ENCODE measurements around the gene SNRNP48. TPM values are rescaled to one million over a fixed set of nuclear protein-coding genes. Genes with fewer than 3 reads are reported as not detected.

The SNRNP48 gene
- polyA plus RNA-seq, 2 donors: 3.2 to 3.5 TPM

GRCh38 chr6:7632501-7633290 is 42.7 kb downstream of the SNRNP48 start:
- Histone ChIP-seq H3K4me1 (ENCODE audit: control insufficient read depth in 2 of 2, insufficient read depth in 2 of 2, low read length in 1 of 2) (no peaks in the 10 kb centered on the region), H3K36me3 (ENCODE audit: control insufficient read depth in 2 of 2, insufficient read depth in 2 of 2, low read length in 1 of 2) (no peaks in the 10 kb centered on the region), H3K4me3 (ENCODE audit: low read depth in 1 of 2, low read length in 2 of 2) (no peak overlapping the region), H3K27ac (ENCODE audit: low read depth in 2 of 2, low read length in 1 of 2) (no peak overlapping the region), H3K9me3 (ENCODE audit: control insufficient read depth in 2 of 2, insufficient read depth in 1 of 2, low read depth in 1 of 2, low read length in 1 of 2) (no peaks in the 10 kb centered on the region), H3K27me3 (ENCODE audit: control insufficient read depth in 1 of 2, insufficient read depth in 2 of 2, low read length in 2 of 2) (peaks cover 0 to 4% of the 10 kb centered on the region in 2 donors)
- 74 to 76% methylated on average over 9 of the region's 9 CpGs for WGBS, 2 donors

- no peaks in the 10 kb centered on the region for H3K4me1 ChIP-seq (ENCODE audit: control insufficient read depth in 2 of 2, insufficient read depth in 2 of 2, low read length in 1 of 2)
- H3K36me3 ChIP-seq (ENCODE audit: control insufficient read depth in 2 of 2, insufficient read depth in 2 of 2, low read length in 1 of 2): no peaks in the 10 kb centered on the region
- H3K9me3 ChIP-seq (ENCODE audit: control insufficient read depth in 2 of 2, insufficient read depth in 1 of 2, low read depth in 1 of 2, low read length in 1 of 2): no peaks in the 10 kb centered on the region
- 37 to 45% methylated on average over 4 of the region's 4 CpGs for WGBS, 2 donors
- H3K4me3 ChIP-seq (ENCODE audit: low read depth in 1 of 2, low read length in 2 of 2): no peak overlapping the region
- H3K27ac ChIP-seq (ENCODE audit: low read depth in 2 of 2, low read length in 1 of 2): no peak overlapping the region
- H3K27me3 ChIP-seq (ENCODE audit: control insufficient read depth in 1 of 2, insufficient read depth in 2 of 2, low read length in 2 of 2): peaks cover 0 to 4% of the 10 kb centered on the region in 2 donors
Measured at GRCh38 chr6:7633361-7633760, 43.4 kb downstream of the SNRNP48 start.

- H3K4me1 ChIP-seq (ENCODE audit: control insufficient read depth in 2 of 2, insufficient read depth in 2 of 2, low read length in 1 of 2): no peaks in the 10 kb centered on the region
- no peak overlapping the region for H3K4me3 ChIP-seq (ENCODE audit: low read depth in 1 of 2, low read length in 2 of 2)
- WGBS, 2 donors: 87 to 92% methylated on average over 1 of the region's 1 CpG
- H3K27ac ChIP-seq (ENCODE audit: low read depth in 2 of 2, low read length in 1 of 2): no peak overlapping the region
- no peaks in the 10 kb centered on the region for H3K27me3 ChIP-seq (ENCODE audit: control insufficient read depth in 1 of 2, insufficient read depth in 2 of 2, low read length in 2 of 2)
- no peaks in the 10 kb centered on the region for H3K9me3 ChIP-seq (ENCODE audit: control insufficient read depth in 2 of 2, insufficient read depth in 1 of 2, low read depth in 1 of 2, low read length in 1 of 2)
- H3K36me3 ChIP-seq (ENCODE audit: control insufficient read depth in 2 of 2, insufficient read depth in 2 of 2, low read length in 1 of 2): no peaks in the 10 kb centered on the region
Measured at GRCh38 chr6:7636151-7636550, 46.2 kb downstream of the SNRNP48 start.

- Histone ChIP-seq H3K4me1 (ENCODE audit: control insufficient read depth in 2 of 2, insufficient read depth in 2 of 2, low read length in 1 of 2) (no peaks in the 10 kb centered on the region), H3K27ac (ENCODE audit: low read depth in 2 of 2, low read length in 1 of 2) (no peak overlapping the region), H3K36me3 (ENCODE audit: control insufficient read depth in 2 of 2, insufficient read depth in 2 of 2, low read length in 1 of 2) (no peaks in the 10 kb centered on the region), H3K9me3 (ENCODE audit: control insufficient read depth in 2 of 2, insufficient read depth in 1 of 2, low read depth in 1 of 2, low read length in 1 of 2) (no peaks in the 10 kb centered on the region), H3K27me3 (ENCODE audit: control insufficient read depth in 1 of 2, insufficient read depth in 2 of 2, low read length in 2 of 2) (no peaks in the 10 kb centered on the region), H3K4me3 (ENCODE audit: low read depth in 1 of 2, low read length in 2 of 2) (no peak overlapping the region)
- 79 to 86% methylated on average over 3 of the region's 3 CpGs for WGBS, 2 donors
Measured at GRCh38 chr6:7637533-7637932, 47.5 kb downstream of the SNRNP48 start.

- no peaks in the 10 kb centered on the region for H3K4me1 ChIP-seq (ENCODE audit: control insufficient read depth in 2 of 2, insufficient read depth in 2 of 2, low read length in 1 of 2)
- H3K9me3 ChIP-seq (ENCODE audit: control insufficient read depth in 2 of 2, insufficient read depth in 1 of 2, low read depth in 1 of 2, low read length in 1 of 2): no peaks in the 10 kb centered on the region
- 95 to 97% methylated on average over 3 of the region's 3 CpGs for WGBS, 2 donors
- no peaks in the 10 kb centered on the region for H3K27me3 ChIP-seq (ENCODE audit: control insufficient read depth in 1 of 2, insufficient read depth in 2 of 2, low read length in 2 of 2)
- no peaks in the 10 kb centered on the region for H3K36me3 ChIP-seq (ENCODE audit: control insufficient read depth in 2 of 2, insufficient read depth in 2 of 2, low read length in 1 of 2)
- H3K27ac ChIP-seq (ENCODE audit: low read depth in 2 of 2, low read length in 1 of 2): no peak overlapping the region
- H3K4me3 ChIP-seq (ENCODE audit: low read depth in 1 of 2, low read length in 2 of 2): no peak overlapping the region
Measured at GRCh38 chr6:7639427-7639826, 49.4 kb downstream of the SNRNP48 start.

GRCh38 chr6:7640016-7640415 is 50.0 kb downstream of the SNRNP48 start:
- no peak overlapping the region for H3K4me3 ChIP-seq (ENCODE audit: low read depth in 1 of 2, low read length in 2 of 2)
- no peaks in the 10 kb centered on the region for H3K9me3 ChIP-seq (ENCODE audit: control insufficient read depth in 2 of 2, insufficient read depth in 1 of 2, low read depth in 1 of 2, low read length in 1 of 2)
- no peaks in the 10 kb centered on the region for H3K27me3 ChIP-seq (ENCODE audit: control insufficient read depth in 1 of 2, insufficient read depth in 2 of 2, low read length in 2 of 2)
- 93 to 100% methylated on average over 1 of the region's 1 CpG for WGBS, 2 donors
- no peak overlapping the region for H3K27ac ChIP-seq (ENCODE audit: low read depth in 2 of 2, low read length in 1 of 2)
- no peaks in the 10 kb centered on the region for H3K4me1 ChIP-seq (ENCODE audit: control insufficient read depth in 2 of 2, insufficient read depth in 2 of 2, low read length in 1 of 2)
- H3K36me3 ChIP-seq (ENCODE audit: control insufficient read depth in 2 of 2, insufficient read depth in 2 of 2, low read length in 1 of 2): no peaks in the 10 kb centered on the region

- Histone ChIP-seq H3K4me1 (ENCODE audit: control insufficient read depth in 2 of 2, insufficient read depth in 2 of 2, low read length in 1 of 2) (no peaks in the 10 kb centered on the region), H3K27me3 (ENCODE audit: control insufficient read depth in 1 of 2, insufficient read depth in 2 of 2, low read length in 2 of 2) (no peaks in the 10 kb centered on the region), H3K9me3 (ENCODE audit: control insufficient read depth in 2 of 2, insufficient read depth in 1 of 2, low read depth in 1 of 2, low read length in 1 of 2) (no peaks in the 10 kb centered on the region), H3K36me3 (ENCODE audit: control insufficient read depth in 2 of 2, insufficient read depth in 2 of 2, low read length in 1 of 2) (no peaks in the 10 kb centered on the region), H3K4me3 (ENCODE audit: low read depth in 1 of 2, low read length in 2 of 2) (no peak overlapping the region), H3K27ac (ENCODE audit: low read depth in 2 of 2, low read length in 1 of 2) (no peak overlapping the region)
- 79 to 81% methylated on average over 12 of the region's 12 CpGs for WGBS, 2 donors
Measured at GRCh38 chr6:7640607-7641577, 50.9 kb downstream of the SNRNP48 start.

- WGBS, 2 donors: 81 to 82% methylated on average over 4 of the region's 4 CpGs
- no peaks in the 10 kb centered on the region for H3K36me3 ChIP-seq (ENCODE audit: control insufficient read depth in 2 of 2, insufficient read depth in 2 of 2, low read length in 1 of 2)
- no peaks in the 10 kb centered on the region for H3K27me3 ChIP-seq (ENCODE audit: control insufficient read depth in 1 of 2, insufficient read depth in 2 of 2, low read length in 2 of 2)
- no peak overlapping the region for H3K27ac ChIP-seq (ENCODE audit: low read depth in 2 of 2, low read length in 1 of 2)
- no peak overlapping the region for H3K4me3 ChIP-seq (ENCODE audit: low read depth in 1 of 2, low read length in 2 of 2)
- H3K4me1 ChIP-seq (ENCODE audit: control insufficient read depth in 2 of 2, insufficient read depth in 2 of 2, low read length in 1 of 2): no peaks in the 10 kb centered on the region
- no peaks in the 10 kb centered on the region for H3K9me3 ChIP-seq (ENCODE audit: control insufficient read depth in 2 of 2, insufficient read depth in 1 of 2, low read depth in 1 of 2, low read length in 1 of 2)
Measured at GRCh38 chr6:7642791-7643190, 52.8 kb downstream of the SNRNP48 start.

GRCh38 chr6:7644417-7644816 is 54.4 kb downstream of the SNRNP48 start:
- Histone ChIP-seq H3K27me3 (ENCODE audit: control insufficient read depth in 1 of 2, insufficient read depth in 2 of 2, low read length in 2 of 2) (no peaks in the 10 kb centered on the region), H3K27ac (ENCODE audit: low read depth in 2 of 2, low read length in 1 of 2) (peak overlapping the region in 1 of 2 donors; percentile 7), H3K36me3 (ENCODE audit: control insufficient read depth in 2 of 2, insufficient read depth in 2 of 2, low read length in 1 of 2) (no peaks in the 10 kb centered on the region), H3K4me1 (ENCODE audit: control insufficient read depth in 2 of 2, insufficient read depth in 2 of 2, low read length in 1 of 2) (no peaks in the 10 kb centered on the region), H3K4me3 (ENCODE audit: low read depth in 1 of 2, low read length in 2 of 2) (no peak overlapping the region), H3K9me3 (ENCODE audit: control insufficient read depth in 2 of 2, insufficient read depth in 1 of 2, low read depth in 1 of 2, low read length in 1 of 2) (no peaks in the 10 kb centered on the region)
- 76 to 82% methylated on average over 2 of the region's 2 CpGs for WGBS, 2 donors
